BE2C (cell line): ENCODE data around the gene AP4E1.
"Not testable (repeated sequence)": the region's sequence is repeated elsewhere in the genome, so short reads cannot be mapped to it uniquely, and the experiment has no call there.

ENCODE experiments used
- DNase-seq: peaks from one replicate; pipeline ENCODE4 v3.0.0-alpha.2; 2020
- H3K27me3 ChIP-seq: fragments of 250-450 bp; sonication (Bioruptor Pico); 2 replicates; pipeline ENCODE4 v1.5.1; 2020; ENCODE audit warnings: mild to moderate bottlenecking
- H3K36me3 ChIP-seq: fragments of 250-450 bp; sonication (Bioruptor Pico); 2 replicates; pipeline ENCODE4 v1.5.1; 2020; ENCODE audit warnings: mild to moderate bottlenecking
- H3K4me1 ChIP-seq: fragments of 250-450 bp; sonication (Bioruptor Pico); 2 replicates; pipeline ENCODE4 v1.5.1; 2020
- H3K4me3 ChIP-seq: 2 replicates; pipeline ENCODE4 v1.5.1; 2011; ENCODE audit warnings: low read depth, low read length
- H3K9me3 ChIP-seq: fragments of 250-450 bp; sonication (Bioruptor Pico); 2 replicates; pipeline ENCODE4 v1.5.1; 2020
- TF ChIP-seq, protein P1 (sequence below): IDR thresholded peaks from 2 replicates; pipeline ENCODE4 v1.5.1; 2012; ENCODE audit warnings: mild to moderate bottlenecking, low read depth, low read length

AP4E1 gene

DNA sequence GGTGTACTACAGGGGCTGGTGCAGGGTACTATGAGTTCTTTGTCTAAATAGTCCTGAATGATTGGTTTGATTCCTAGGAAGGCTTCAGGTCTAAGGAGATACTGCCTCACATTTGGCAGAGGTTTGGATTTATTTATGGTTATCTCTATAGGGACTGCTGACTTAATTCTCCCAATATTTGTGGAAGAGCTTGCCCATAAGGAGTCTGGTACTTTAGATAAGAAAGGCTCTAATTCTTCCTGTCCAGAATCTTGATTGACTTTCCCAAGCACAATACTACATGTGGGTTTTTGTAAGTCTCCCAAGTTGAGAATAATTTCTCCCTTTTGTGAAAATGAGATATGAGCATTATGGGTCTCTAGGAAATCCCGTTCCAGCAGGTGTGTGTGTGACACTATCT is 36.7 kb upstream of the AP4E1 start:
- TF ChIP-seq, protein P1, sequence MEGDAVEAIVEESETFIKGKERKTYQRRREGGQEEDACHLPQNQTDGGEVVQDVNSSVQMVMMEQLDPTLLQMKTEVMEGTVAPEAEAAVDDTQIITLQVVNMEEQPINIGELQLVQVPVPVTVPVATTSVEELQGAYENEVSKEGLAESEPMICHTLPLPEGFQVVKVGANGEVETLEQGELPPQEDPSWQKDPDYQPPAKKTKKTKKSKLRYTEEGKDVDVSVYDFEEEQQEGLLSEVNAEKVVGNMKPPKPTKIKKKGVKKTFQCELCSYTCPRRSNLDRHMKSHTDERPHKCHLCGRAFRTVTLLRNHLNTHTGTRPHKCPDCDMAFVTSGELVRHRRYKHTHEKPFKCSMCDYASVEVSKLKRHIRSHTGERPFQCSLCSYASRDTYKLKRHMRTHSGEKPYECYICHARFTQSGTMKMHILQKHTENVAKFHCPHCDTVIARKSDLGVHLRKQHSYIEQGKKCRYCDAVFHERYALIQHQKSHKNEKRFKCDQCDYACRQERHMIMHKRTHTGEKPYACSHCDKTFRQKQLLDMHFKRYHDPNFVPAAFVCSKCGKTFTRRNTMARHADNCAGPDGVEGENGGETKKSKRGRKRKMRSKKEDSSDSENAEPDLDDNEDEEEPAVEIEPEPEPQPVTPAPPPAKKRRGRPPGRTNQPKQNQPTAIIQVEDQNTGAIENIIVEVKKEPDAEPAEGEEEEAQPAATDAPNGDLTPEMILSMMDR = no peak
- no peaks in the 10 kb centered on the region for H3K9me3 ChIP-seq
- H3K4me1 ChIP-seq = no peaks in the 10 kb centered on the region
- peaks cover 38% of the 10 kb centered on the region for H3K27me3 ChIP-seq
- no peaks in the 10 kb centered on the region for H3K36me3 ChIP-seq
- DNase-seq = no peak
- no peak overlapping the region for H3K4me3 ChIP-seq

DNA sequence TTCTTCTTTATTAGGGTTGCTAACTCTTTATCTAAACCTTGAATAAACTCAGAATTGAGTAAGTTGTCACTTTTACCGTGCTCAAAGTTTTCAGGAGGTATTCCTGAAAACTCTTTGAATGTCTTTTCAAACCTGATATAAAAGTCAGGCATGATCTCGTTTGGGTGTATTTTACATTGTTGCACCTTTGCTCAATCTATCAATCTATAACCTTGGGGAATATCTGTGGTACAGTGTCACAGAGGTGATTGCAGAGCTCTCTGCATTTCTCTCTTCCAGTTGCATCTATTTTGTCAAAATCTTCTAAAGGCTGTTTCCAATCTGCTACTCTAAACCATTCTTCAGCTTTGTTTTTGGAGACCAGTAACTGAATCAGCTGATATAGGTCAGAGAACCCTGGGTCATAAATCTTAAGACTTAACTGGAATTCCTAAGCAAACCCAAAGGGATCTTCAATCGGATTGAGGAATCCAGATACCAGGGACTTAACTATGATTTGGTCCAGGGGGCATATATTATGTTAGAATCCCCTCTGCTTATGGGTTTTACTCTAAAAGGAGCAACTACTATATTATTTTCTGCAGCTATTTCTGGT is 35.6 kb upstream of the AP4E1 start:
- DNase-seq = no peak
- TF ChIP-seq, protein P1 = no peak
- Histone ChIP-seq H3K27me3 (peaks cover 38% of the 10 kb centered on the region), H3K4me3 (no peak overlapping the region), H3K36me3 (no peaks in the 10 kb centered on the region), H3K4me1 (no peaks in the 10 kb centered on the region), H3K9me3 (no peaks in the 10 kb centered on the region)

DNA sequence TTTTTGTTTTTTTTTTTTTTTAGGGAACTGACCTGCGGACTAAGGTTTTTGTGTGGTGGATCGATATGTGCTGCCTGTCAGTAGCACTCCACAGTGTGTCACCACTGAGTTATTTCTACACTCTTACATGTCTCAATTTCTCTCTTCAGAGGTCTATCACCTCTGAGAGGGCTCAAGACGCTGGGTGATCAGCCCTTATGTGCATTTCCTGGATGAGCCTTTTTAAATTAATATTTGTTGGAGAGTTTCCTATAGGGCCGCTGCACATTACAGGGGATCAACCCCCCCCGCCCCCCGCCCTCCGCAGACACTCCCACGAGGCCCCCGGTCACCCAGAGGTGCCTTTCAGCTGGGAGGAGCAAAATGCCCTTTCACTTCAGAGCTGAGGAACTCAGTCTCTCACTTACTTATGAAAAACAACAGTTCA is 34.5 kb upstream of the AP4E1 start:
- H3K4me1 ChIP-seq = no peaks in the 10 kb centered on the region
- no peak for DNase-seq
- H3K4me3 ChIP-seq = no peak overlapping the region
- TF ChIP-seq, protein P1 = no peak
- H3K9me3 ChIP-seq = no peaks in the 10 kb centered on the region
- H3K36me3 ChIP-seq = no peaks in the 10 kb centered on the region
- peaks cover 38% of the 10 kb centered on the region for H3K27me3 ChIP-seq

DNA sequence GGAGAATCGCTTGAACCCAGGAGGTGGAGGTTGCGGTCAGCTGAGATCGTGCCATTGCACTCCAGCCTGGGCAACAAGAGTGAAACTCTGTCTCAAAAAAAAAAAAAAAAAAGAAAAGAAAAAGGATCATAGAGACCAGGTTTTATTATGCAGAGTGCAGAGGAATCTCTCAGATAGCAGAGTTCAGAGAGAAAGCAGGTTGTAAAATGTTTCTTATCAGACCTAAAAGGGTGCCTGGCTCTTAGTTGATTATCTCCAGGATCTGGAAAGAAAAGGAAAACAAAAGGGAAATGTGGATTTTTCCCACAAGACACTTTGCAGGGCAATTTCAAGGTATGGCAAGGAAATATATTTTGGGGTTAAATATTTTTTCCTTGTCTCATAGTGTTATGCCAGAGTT is 33.2 kb upstream of the AP4E1 start:
- H3K4me3 ChIP-seq, H3K9me3 ChIP-seq, DNase-seq, H3K36me3 ChIP-seq, H3K4me1 ChIP-seq: not testable (repeated sequence)
- H3K27me3 ChIP-seq = peaks cover 36% of the 10 kb centered on the region

DNA sequence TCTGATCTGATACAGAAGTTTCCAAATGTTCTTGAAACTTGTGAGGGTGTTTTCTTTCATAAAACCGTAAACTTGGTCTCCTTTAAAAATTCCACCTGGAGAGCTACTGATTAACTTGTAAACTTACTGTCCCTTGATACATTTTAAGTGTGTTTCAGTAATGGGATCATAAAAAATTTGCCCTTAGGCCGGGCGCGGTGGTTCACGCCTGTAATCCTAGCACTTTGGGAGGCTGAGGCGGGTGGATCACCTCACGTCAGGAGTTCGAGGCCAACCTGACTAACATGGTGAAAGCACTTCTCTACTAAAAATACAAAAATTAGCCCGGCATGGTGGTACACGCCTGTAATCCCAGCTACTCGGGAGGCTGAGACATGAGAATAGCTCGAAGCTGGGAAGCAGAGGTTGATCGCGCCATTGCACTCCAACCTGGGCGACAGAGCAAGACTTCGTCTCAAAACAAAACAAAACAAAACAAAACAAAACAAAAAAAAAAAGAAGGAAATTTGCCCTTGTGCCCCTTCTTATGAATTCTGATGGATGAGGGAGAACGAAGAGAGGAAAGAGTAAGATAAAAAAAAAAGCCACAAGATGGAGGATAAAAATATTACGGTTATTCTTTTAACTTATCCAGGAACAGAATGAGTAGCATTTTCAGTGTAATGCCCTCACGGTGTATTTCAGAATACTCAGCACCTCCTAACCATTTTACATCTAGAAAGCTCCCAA is 32.1 kb upstream of the AP4E1 start:
- peaks cover 25% of the 10 kb centered on the region for H3K27me3 ChIP-seq
- no peaks in the 10 kb centered on the region for H3K4me1 ChIP-seq
- H3K4me3 ChIP-seq = peak overlapping the region; percentile 50
- TF ChIP-seq, protein P1 = no peak
- DNase-seq = no peak
- no peaks in the 10 kb centered on the region for H3K36me3 ChIP-seq
- no peaks in the 10 kb centered on the region for H3K9me3 ChIP-seq

DNA sequence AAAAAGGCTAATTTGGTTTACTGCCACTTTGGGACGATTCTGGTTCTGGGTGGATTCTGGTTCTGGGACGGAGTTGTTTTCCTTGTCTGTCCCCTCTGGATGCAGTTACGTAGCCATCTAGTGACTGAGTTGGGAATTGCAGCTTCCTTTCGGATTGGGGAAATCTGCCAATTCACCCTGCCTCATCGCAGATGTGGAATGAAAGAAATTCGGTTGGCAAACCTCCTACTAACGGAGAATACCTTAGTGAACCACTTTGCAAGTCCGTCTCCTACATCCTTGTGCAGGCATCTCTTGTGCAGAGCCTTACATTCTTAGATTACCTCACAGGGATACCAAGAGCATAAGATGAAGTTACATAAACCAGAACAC is 31.5 kb upstream of the AP4E1 start:
- TF ChIP-seq, protein P1 = peak; percentile 100
- no peaks in the 10 kb centered on the region for H3K36me3 ChIP-seq
- peak overlapping the region; percentile 50 for H3K4me3 ChIP-seq
- peak; percentile 74 for DNase-seq
- H3K9me3 ChIP-seq = no peaks in the 10 kb centered on the region
- H3K27me3 ChIP-seq = peaks cover 22% of the 10 kb centered on the region
- no peaks in the 10 kb centered on the region for H3K4me1 ChIP-seq
